Colonic mucosa (tissue), 4 donors: ENCODE results near the gene CORO2B. TPM values are rescaled to one million over a fixed set of nuclear protein-coding genes. Genes with fewer than 3 reads are reported as not detected.

Source experiments
- DNase-seq: peaks from one replicate; pipeline ENCODE4 v3.0.0-alpha.2; 2020
- H3K27ac ChIP-seq: fragments of 200-600 bp; one replicate; pipeline ENCODE4 v1.8.0; 2021
- H3K27me3 ChIP-seq: fragments of 200-600 bp; one replicate; pipeline ENCODE4 v1.8.0; 2021
- H3K36me3 ChIP-seq: fragments of 200-600 bp; one replicate; pipeline ENCODE4 v1.8.0; 2021
- H3K4me1 ChIP-seq: fragments of 200-600 bp; one replicate; pipeline ENCODE4 v1.8.0; 2021; ENCODE audit warnings: mild to moderate bottlenecking
- H3K4me3 ChIP-seq: fragments of 200-600 bp; one replicate; pipeline ENCODE4 v1.8.0; 2021
- H3K9ac ChIP-seq, 2 donors: one replicate each; pipeline ENCODE4 v1.7.0; 2013; ENCODE audit warnings: control low read depth in 2 of 2, low read depth in 2 of 2, low read length in 2 of 2
- H3K9me3 ChIP-seq: fragments of 200-600 bp; one replicate; pipeline ENCODE4 v1.8.0; 2021
- intact Hi-C: fragments of 100-400 bp; cut with DNase I; formaldehyde crosslinking; loops from one replicate; pipeline ENCODE4 v1.14.1; 2022
- total RNA-seq, 2 donors: library from RNA; stranded (reverse); fragmentation: NEBNext Ultra II Directional in 1 of 2; extraction: Animal tissue kit (Norgen Biotek cat#: 25700) in 1 of 2; gene quantifications; one replicate each; pipeline ENCODE4 v1.2.1, GENCODE V29; 2021
- TF ChIP-seq, protein P1 (sequence below): fragments of 200-600 bp; IDR thresholded peaks from one replicate; pipeline ENCODE4 v1.8.0; 2022; ENCODE audit warnings: antibody characterized with exemption, mild to moderate bottlenecking
- donor health status: healthy.
- donor health status: DM: no; HTN: no; CAD: no.
- donor health status: DM: no; HTN: no; CAD: no.

Gene CORO2B
- total RNA-seq, 2 donors from 2014 or later = 0.77 to 1.2 TPM

DNA sequence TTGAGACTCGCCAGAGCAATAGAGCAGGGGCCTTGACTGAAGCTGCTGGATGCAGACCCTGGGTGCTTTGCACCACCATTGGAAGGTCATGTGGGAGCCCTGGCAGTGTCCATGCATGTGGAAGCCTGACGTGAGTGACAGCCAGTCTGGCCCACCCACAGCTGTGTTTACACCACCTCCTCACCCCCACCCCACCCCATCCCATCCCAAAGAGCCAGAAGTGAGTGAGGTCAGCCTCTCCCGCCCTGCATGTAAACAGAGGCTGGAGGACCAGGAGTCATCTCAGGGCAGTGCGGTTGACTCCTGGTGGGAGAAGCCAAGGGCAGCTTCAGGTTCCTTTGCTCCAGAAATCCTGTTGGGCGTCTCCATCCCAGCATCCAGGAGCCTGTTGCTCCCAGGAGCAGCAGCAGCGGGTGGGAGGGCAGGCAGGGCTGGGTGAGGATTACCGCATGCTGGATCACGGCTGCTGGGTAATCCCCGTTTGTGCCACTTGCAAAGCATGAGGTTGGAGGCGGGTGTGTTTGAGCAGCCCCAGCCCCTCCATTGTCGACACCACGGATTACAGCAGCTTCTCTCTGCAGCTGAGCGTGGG is 44.6 kb downstream of the CORO2B start:
- Histone ChIP-seq H3K9ac (no peak overlapping the region), H3K36me3 (no peaks in the 10 kb centered on the region), H3K4me1 (no peaks in the 10 kb centered on the region), H3K9me3 (no peaks in the 10 kb centered on the region), H3K27ac (no peak overlapping the region), H3K4me3 (no peak overlapping the region), H3K27me3 (no peaks in the 10 kb centered on the region)
- intact Hi-C loops = no loop called here
- TF ChIP-seq, protein P1, sequence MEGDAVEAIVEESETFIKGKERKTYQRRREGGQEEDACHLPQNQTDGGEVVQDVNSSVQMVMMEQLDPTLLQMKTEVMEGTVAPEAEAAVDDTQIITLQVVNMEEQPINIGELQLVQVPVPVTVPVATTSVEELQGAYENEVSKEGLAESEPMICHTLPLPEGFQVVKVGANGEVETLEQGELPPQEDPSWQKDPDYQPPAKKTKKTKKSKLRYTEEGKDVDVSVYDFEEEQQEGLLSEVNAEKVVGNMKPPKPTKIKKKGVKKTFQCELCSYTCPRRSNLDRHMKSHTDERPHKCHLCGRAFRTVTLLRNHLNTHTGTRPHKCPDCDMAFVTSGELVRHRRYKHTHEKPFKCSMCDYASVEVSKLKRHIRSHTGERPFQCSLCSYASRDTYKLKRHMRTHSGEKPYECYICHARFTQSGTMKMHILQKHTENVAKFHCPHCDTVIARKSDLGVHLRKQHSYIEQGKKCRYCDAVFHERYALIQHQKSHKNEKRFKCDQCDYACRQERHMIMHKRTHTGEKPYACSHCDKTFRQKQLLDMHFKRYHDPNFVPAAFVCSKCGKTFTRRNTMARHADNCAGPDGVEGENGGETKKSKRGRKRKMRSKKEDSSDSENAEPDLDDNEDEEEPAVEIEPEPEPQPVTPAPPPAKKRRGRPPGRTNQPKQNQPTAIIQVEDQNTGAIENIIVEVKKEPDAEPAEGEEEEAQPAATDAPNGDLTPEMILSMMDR = no peak
- DNase-seq = no peak

DNA sequence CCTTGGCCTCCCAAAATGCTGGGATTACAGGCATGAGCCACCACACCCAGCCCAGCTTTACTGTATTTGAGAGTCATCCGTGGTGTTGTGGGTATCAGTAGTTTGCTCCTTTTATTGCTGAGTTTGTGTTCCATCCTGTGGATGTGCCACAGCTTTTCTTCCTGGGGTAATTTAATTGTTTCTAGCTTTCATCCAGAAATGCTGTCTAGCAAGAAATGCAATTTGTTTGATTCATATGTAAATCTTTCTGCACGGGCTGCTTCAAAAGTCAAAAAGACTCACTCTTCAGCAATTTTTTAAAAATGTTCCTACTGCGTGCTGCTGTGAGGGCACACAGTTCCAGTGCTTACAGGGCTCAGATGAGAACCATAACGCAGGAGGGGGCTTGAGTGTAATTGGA is 47.1 kb downstream of the CORO2B start:
- Histone ChIP-seq H3K27me3 (no peaks in the 10 kb centered on the region), H3K36me3 (no peaks in the 10 kb centered on the region), H3K4me1 (no peaks in the 10 kb centered on the region), H3K27ac (no peak overlapping the region), H3K4me3 (no peak overlapping the region), H3K9ac (no peak overlapping the region), H3K9me3 (no peaks in the 10 kb centered on the region)
- intact Hi-C loops = no loop called here
- no peak for DNase-seq
- TF ChIP-seq, protein P1 = no peak

DNA sequence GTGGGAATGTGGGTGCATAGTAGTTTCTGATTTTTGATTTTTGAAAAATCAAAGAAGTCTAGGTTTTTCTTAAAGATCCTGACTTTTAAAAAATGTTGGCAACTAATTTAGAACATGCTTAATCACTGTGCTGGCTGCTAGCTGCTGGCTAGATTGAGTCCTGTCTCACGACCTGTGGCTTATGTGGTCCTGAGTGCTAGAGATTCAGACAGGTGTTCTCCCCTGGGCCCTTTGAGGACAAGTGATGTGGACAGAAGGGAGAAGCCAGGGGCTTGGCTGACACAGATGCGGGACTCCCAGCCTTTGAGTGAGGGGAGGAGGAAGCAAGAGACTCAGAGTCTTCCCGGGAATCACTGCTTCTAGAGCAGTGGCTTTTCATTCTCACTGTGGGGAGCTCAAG is 47.5 kb downstream of the CORO2B start:
- H3K36me3 ChIP-seq = no peaks in the 10 kb centered on the region
- no peaks in the 10 kb centered on the region for H3K4me1 ChIP-seq
- no peak for DNase-seq
- TF ChIP-seq, protein P1 = no peak
- H3K9me3 ChIP-seq = no peaks in the 10 kb centered on the region
- H3K4me3 ChIP-seq = no peak overlapping the region
- no peak overlapping the region for H3K9ac ChIP-seq
- H3K27me3 ChIP-seq = no peaks in the 10 kb centered on the region
- H3K27ac ChIP-seq = no peak overlapping the region
- intact Hi-C loops = no loop called here

DNA sequence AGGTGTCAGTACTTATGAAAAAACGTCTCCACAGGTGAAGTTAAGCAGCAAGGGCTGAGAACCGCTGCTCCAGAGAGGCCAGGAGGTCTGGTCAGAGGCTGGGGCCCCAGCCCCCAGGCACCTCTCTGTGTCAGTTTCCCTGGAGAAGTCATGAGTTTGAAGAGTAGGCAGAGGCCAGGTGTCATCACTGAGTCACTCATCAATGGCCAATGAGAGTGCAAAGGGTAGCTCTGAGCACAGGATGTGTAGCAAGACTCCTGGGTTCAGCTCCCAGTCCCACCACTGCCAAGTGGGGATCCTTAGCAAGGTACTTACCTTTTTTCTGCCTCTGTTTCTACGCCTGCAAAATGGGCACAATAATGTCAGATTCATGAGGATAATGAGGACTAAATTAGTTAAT is 47.9 kb downstream of the CORO2B start:
- no peaks in the 10 kb centered on the region for H3K4me1 ChIP-seq
- no peak for DNase-seq
- H3K27ac ChIP-seq = no peak overlapping the region
- no peak overlapping the region for H3K4me3 ChIP-seq
- H3K36me3 ChIP-seq = no peaks in the 10 kb centered on the region
- TF ChIP-seq, protein P1 = no peak
- no peak overlapping the region for H3K9ac ChIP-seq
- H3K9me3 ChIP-seq = no peaks in the 10 kb centered on the region
- intact Hi-C loops = no loop called here
- H3K27me3 ChIP-seq = no peaks in the 10 kb centered on the region

DNA sequence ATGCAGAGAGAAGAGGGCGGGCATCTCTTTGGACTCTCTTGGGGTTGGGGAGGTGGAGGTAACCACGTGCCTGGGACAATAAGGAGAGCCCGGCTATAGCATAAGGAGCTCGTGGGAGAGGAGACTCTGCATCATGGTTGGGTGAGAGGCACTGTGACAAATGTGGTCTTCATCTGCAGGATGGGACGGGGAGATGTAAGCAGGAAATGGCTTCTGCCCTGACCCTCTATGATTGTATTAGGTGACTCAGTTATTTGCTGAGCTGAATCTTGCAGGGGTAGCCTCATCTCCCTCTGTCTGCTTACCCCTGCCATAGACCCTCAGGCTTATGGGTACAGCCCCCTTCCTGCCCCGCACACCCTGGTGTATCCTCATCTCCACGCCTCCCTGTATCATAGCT is 48.7 kb downstream of the CORO2B start:
- Histone ChIP-seq H3K27ac (no peak overlapping the region), H3K9ac (no peak overlapping the region), H3K36me3 (no peaks in the 10 kb centered on the region), H3K9me3 (no peaks in the 10 kb centered on the region), H3K4me1 (no peaks in the 10 kb centered on the region), H3K27me3 (no peaks in the 10 kb centered on the region), H3K4me3 (no peak overlapping the region)
- TF ChIP-seq, protein P1 = no peak
- DNase-seq = no peak
- intact Hi-C loops = no loop called here
